DMS114 treated with DMSO at 0.1 percent for 48 hours (cell line): ENCODE measurements around the gene SORCS1.

ENCODE experiments used
- DNase-seq: peaks from one replicate; lab custom pipeline; 2025; ENCODE audit not compliant: unreplicated experiment; lab: John Stamatoyannopoulos, UW

Gene SORCS1

DNA sequence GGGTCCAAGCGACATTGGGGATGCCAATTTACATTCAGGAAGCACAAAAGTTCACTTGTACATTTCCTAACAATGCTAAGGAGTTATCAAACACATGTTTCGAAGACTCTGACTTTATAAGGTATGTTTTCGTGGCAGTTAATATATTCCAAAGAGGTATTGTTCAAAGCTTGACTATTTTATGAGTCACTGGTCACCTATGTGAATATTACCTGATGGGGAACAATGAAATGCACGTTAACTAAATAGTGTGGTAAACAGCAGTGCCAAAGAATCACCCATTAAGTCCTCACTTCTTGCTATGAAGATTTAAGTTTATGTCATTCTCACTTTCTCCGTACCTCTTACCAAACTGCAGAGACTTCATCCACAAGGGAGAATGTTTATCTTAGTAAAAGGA, 550.2 kb downstream of the SORCS1 start:
- no peak for DNase-seq

- no peak for DNase-seq
These were observed 552.1 kb downstream of the SORCS1 start for GRCh38 chr10:106612381-106612780.

DNA sequence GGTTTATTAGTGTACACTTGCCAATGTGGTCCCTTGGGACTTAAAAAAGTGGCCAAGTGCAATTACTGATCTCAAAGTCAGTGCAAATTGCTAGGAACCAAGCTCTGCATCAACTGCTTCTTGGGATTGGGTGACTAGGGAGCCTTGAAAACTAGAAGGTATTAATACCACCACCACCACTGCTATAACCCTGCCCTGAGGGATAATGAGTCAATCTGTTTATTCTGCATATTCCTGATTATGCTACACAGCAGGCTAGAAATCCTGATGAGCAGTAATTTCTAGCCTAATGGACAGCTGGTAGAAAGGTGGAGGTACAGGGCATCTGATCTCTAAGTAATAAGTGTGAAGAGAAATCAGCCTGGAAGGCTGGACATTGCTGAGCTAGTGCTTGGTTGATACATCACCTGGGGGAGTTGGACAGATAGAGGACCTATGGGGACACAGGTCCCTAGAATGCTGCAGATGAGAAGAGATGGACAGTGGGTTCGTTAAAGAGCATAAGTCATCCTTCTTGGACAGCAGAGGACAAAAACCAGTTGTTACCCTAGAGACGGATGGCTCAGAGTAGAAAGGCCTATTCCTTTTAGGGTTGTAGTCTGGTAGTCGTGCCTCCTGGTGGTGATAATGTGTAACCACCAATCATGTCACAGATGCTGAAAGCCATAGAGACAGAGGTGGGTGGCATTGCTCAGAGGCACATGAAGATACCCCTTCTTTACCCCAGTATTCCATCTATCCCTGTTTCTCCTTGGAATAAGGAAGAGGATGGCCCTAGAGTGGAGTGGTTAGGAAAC, 554.8 kb downstream of the SORCS1 start:
- no peak for DNase-seq

- DNase-seq, result no peak
These were observed 556.4 kb downstream of the SORCS1 start for GRCh38 chr10:106608066-106608465.

DNA sequence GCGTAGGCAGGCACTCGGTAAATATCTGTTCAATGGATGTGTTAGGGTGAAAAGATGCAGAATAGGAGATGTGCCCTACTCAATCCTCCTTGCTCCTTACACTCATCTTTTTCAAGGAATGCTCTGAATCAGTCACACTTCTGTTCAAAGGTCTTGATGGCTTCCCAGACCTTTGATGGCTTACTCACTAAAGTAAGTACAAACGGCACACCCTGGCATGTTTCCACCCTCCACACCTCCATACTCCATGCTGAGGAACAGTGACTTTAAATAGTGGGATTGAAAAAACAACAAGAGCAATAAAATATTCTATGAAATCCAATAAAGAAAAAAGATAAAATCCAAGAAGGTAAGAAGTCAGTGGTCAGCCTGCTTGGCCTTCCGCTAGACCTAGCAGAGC, 569.2 kb downstream of the SORCS1 start:
- DNase-seq, result no peak

DNA sequence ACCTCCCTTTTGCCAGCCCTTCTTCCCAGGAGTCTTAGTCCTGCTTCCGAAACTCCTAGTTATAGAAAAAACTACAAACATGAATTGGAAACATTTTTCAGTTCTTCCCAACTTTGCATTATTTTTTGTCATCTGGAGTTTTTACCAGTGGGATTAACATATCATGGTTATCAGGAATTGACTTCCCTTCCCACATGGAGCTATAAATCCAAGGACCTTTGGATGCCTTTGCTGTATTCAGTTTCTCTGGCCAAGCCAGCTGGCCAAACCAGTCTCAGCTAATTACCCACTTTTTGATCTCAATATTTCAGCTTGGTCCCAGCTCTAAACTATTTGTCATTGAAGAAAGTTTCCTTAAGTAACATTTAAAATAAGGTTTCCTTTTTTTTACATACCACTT, 570.6 kb downstream of the SORCS1 start:
- no peak for DNase-seq

DNA sequence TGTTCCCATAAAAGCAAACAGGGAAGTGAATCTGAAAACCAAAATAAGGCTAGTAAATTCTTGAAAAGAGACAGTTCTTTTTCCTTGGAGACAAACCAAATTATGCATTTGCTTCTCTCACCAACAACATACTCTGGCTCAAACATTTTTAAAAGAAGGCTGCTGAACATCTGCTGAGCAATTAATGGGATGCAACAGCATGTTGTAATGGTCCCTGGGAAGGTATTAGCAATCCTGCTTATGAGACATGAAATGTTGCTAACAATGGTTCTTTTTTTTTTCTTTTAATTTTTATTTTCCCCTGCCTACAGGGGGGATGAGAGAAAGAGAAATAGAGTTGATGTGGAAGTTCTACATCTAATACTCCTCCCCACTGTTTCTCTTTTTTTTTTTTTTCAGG, 572.1 kb downstream of the SORCS1 start:
- DNase-seq, result no peak

DNA sequence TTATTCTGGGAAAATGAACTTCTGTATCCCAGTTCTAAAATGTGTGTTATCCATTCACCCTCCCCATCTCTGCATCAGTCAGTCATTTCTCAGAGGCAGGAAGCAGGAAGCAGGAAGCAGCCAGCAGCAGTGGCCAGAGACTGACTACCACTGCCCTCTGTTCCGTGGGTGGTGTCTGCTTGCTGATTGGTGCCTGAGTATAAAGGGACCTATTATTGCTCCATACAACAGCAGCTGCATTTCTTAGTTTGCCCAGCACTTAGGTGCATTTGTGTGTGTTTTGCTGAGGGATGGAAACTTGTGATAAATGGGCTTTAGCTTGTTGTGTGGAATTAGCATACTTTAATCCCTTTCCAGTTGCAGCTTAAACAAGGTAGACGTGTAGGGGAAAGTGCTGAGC, 582.2 kb downstream of the SORCS1 start:
- no peak for DNase-seq

- DNase-seq, result no peak
These were observed 586.8 kb downstream of the SORCS1 start for GRCh38 chr10:106577756-106578155.

GRCh38 chr10:106577266-106577665, 587.2 kb downstream of the SORCS1 start:
- DNase-seq, result no peak

- no peak for DNase-seq
These were observed 588.0 kb downstream of the SORCS1 start for GRCh38 chr10:106576534-106576933.

GRCh38 chr10:106573106-106573505, 591.4 kb downstream of the SORCS1 start:
- DNase-seq, result no peak

DNA sequence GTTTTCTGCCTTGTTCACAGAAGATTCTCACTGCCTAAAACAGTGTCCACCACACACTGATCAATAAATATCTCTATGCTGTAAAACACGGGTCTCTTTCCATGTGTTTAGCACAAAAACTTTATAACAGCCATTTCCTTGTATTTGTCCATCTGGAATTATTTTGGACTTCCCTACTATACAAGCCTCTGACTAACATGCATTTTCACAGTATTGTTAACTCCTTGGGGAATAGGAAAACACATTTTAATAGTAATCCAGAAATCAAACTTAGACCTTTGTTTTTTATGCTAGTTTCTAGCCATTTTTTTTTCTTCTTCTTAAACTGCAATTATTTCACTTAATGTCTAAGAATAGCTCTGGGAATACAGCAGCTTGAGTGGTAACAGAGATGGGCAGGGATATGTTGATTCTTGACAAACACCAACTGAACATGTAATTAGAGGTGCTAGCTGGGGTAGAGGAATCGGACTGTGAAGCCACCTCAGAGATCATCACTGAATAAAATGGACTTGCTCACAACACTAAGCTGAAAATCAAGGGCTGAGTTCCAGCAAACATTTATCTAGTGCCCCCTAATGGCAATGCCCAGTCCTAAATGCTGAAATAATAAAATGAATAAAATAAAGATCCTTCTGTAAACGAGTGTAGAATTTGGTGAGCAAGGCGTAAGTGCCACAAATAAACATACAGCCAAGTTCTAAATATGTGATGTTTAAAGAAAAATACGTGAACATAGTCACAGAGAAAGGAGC, 593.1 kb downstream of the SORCS1 start:
- no peak for DNase-seq

- no peak for DNase-seq
These were observed 594.2 kb downstream of the SORCS1 start for GRCh38 chr10:106570268-106570667.

DNA sequence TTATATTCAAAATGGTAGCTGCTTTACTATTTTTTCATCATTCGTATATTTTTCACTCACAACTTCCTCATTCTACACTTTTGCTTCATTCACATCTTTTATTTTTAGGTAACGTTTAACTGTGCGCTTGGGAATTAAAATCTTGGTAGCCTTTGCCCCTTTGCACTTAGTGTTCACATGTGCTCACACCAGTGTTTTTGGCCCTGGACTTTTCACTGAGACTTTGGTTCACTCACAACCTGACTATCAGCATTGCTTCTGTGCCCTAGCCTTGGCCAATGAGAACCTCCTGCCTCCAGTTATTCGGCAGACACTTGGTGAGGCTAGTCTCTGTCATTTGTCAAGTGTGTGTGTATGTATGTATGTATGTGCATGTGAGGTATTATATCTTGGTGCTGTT, 596.9 kb downstream of the SORCS1 start:
- no peak for DNase-seq

DNA sequence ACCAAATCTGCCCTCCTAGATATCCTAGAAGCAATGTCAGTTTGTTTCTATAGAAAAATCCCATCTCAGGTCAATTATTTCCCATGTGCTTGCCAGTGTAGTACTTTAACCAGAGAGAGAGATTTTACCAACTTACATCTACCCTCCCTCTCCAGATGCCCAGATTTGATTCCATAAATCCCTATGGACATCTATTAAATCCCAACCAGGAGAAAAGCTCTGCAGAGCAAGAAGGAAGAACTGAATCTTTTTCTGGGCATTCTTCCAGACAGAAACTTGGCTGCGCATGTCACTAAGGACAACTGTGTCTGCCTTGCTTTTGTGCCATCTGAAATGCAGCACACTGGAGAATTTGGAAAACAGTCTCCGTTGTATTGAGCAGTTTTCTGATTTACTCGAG, 597.6 kb downstream of the SORCS1 start:
- no peak for DNase-seq

DNA sequence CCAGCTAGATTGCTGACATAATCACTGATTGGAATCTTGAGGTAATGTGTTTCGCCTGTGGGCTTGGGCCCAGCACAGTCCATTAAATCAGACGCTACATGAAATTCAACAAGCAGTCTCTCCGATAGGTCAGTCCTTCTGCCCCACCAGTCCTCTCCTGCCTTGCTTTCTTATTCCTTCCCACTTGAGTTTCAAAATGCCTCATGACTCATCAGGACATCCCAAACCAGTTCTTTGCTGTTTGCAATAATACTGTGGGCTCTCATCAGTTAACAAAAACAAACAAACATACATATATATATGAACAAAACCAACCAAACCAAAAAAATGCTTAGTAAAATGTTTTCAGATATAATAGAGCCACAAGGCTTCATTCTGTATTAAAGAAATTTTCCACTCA, 599.0 kb downstream of the SORCS1 start:
- no peak for DNase-seq

DNA sequence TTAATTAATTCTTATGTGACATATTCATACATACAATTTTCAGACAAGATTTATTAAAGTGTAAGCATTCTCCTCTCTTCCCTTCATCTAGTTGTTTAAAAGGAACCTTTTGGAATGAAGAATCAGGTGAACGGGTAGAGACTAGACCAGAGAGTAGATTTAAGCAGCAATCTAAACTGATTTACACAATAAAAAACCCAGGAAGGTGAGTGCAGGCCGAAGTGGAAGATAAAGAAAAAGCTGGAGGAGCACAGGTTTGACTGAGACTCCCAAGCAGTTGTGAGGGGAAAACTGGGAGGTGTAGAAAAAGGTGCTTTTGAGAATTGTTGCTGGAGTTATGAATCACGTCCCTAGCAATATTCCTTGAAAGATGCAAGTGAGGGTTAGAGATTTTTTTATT, 601.1 kb downstream of the SORCS1 start:
- no peak for DNase-seq

DNA sequence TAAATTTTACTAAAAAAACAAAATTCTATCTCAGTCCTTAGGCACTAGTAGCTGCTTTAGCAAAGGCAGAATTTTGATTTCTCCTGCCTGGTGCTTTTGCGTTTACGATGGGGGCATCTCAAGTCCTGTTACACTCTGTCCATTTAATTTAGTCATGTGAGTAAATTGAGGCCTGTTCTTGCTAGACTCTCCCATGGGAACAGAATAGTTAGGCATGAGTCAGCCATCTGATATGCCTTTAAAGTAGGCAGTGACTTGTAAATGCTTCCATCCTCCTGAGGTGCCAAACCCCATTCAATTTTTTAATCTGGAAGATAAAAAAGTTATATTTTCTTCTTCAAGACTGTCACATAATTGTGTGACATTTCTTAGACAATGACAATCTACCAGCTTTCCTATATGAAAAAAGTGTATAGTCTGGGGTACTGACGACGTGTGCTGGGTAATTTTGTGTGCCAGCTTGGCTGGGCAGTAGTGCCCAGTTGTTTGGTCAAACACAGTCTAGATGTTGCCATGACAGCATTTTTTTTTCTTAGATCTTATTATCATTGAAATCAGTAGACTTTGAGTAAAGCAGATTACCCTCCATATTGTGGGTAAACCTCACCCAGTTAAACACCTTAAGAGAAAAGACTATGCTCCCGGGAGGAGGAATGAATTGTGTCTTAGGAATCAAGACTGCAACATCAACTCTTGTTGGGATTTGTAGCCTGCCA, 603.4 kb downstream of the SORCS1 start:
- no peak for DNase-seq

GRCh38 chr10:106559442-106559841, 605.1 kb downstream of the SORCS1 start:
- DNase-seq, result no peak

DNA sequence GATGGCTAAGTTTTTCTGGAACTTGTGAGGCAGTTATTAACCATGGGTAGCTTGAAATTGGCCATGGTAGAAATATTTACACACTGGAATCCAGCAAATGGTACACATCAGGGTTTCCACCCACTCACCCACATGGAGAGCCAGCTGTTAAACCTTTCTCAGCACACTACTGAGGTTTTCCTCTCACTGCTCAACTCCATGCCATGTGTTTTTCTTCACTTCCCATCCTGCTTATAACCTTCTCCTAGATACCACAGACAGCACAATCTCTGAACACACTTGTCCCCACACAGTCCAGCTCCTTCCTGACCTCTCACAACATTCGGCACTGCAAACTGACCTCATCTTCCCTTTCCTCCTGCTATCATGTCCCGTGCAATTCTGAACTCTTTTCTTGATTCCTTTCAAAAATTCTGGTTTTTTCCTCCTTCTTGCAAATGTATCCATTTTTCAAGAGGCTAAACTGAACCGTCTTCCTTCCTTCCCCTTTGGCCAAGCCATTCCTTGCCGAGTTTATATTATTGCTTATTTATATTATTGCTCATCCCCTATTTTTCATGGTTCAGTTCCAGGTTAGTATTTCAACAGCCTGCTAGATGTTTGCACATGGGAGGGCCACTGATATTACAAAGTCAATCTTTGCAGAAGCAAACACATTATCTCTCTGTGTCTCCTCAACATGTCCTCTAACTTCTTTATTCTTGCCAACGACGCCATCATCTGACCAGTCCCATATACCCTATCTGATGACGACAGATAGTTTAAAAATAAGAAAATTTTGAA, 606.4 kb downstream of the SORCS1 start:
- no peak for DNase-seq
